ENCODE measurements around the gene HBQ1. TPM values are rescaled to one million over a fixed set of nuclear protein-coding genes. Genes with fewer than 3 reads are reported as not detected.
"Not testable (repeated sequence)": the region's sequence is repeated elsewhere in the genome, so short reads cannot be mapped to it uniquely, and the experiment has no call there.

HBQ1 gene
- polyA plus RNA-seq, 3 donors, result 0.67 to 0.98 (median 0.78) TPM

DNA sequence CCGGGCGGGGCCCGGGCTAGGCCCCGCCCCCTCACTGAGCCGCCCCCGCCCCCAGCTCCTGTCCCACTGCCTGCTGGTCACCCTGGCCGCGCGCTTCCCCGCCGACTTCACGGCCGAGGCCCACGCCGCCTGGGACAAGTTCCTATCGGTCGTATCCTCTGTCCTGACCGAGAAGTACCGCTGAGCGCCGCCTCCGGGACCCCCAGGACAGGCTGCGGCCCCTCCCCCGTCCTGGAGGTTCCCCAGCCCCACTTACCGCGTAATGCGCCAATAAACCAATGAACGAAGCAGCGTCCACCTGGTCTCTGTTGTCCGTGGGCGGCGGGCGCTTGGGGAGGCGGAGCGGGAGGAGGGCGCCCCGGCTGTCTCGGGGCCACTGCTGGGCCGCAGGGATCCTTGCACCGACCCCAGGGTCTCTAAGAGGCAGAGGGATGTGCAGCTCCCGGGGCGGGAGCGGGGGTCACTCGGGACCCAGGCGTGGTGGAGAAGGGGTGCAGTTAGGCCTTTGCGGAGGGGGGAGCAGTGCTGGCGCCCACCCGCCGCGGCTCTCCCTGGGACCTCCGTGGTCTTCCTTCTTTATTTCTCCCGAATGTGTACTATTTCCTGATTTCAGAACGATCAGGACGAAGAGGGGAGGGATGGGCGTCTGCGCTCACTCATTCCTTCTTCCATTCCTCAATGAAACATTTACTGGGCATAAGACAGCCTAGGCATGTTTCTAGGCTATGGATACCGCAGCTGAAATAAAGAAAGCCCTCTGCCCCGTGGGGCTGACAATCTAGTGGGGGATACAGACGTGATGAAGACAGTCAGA is 25.8 kb upstream of the HBQ1 start:
- DNase-seq (ENCODE audit: extremely low read depth in 1 of 11, low read depth in 9 of 11, low spot score in 4 of 11), result peak in 1 of 11 donors; percentile 30

- no peak for DNase-seq (ENCODE audit: extremely low read depth in 1 of 11, low read depth in 9 of 11, low spot score in 4 of 11)
Observed at GRCh38 chr16:155031-155398, 25.2 kb upstream of the HBQ1 start.

GRCh38 chr16:159136-159849 is 21.0 kb upstream of the HBQ1 start:
- no peak for DNase-seq (ENCODE audit: extremely low read depth in 1 of 11, low read depth in 9 of 11, low spot score in 4 of 11)

- DNase-seq (ENCODE audit: extremely low read depth in 1 of 11, low read depth in 9 of 11, low spot score in 4 of 11), result not testable (repeated sequence)
Observed at GRCh38 chr16:160242-160641, 20.0 kb upstream of the HBQ1 start.

GRCh38 chr16:160691-161190 is 19.5 kb upstream of the HBQ1 start:
- DNase-seq (ENCODE audit: extremely low read depth in 1 of 11, low read depth in 9 of 11, low spot score in 4 of 11), result no peak

- no peak for DNase-seq (ENCODE audit: extremely low read depth in 1 of 11, low read depth in 9 of 11, low spot score in 4 of 11)
Observed at GRCh38 chr16:162271-162991, 17.8 kb upstream of the HBQ1 start.

DNA sequence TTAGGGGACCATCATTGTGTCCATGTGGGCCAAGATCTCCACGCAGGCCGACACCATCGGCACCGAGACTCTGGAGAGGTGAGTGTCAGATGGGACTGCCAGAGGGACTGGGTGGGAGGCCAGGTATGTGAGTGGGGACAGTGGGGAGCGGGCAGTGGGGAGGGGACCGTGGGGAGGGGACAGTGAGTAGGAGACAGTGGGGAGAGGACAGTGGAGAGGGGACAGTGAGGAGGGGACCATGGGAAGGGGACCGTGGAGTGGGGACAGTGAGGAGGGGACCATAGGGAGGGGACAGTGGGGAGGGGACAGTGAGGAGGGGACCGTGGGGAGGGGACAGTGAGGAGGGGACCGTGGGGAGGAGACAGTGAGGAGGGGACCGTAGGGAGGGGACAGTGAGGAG is 17.1 kb upstream of the HBQ1 start:
- not testable (repeated sequence) for DNase-seq (ENCODE audit: extremely low read depth in 1 of 11, low read depth in 9 of 11, low spot score in 4 of 11)

DNA sequence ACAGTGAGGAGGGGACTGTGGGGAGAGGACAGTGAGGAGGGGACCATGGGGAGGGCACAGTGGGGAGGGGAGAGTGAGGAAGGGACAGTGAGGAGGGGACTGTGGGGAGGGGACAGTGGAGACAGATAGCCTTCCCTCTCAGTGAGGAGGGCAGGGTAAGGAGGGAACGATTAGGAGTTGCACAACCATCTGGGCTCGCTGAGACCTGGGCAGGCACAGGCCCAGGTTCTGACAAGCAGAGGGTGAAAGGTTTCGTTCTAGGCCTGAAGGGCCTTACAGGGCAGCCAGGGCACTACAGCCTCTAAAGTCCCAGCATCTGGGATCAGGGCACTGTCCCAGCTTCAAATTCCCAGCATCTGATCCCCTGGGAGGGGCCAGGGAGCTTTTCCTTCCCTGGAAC is 16.6 kb upstream of the HBQ1 start:
- DNase-seq (ENCODE audit: extremely low read depth in 1 of 11, low read depth in 9 of 11, low spot score in 4 of 11), result not testable (repeated sequence)

- not testable (repeated sequence) for DNase-seq (ENCODE audit: extremely low read depth in 1 of 11, low read depth in 9 of 11, low spot score in 4 of 11)
Observed at GRCh38 chr16:164134-164823, 16.0 kb upstream of the HBQ1 start.

DNA sequence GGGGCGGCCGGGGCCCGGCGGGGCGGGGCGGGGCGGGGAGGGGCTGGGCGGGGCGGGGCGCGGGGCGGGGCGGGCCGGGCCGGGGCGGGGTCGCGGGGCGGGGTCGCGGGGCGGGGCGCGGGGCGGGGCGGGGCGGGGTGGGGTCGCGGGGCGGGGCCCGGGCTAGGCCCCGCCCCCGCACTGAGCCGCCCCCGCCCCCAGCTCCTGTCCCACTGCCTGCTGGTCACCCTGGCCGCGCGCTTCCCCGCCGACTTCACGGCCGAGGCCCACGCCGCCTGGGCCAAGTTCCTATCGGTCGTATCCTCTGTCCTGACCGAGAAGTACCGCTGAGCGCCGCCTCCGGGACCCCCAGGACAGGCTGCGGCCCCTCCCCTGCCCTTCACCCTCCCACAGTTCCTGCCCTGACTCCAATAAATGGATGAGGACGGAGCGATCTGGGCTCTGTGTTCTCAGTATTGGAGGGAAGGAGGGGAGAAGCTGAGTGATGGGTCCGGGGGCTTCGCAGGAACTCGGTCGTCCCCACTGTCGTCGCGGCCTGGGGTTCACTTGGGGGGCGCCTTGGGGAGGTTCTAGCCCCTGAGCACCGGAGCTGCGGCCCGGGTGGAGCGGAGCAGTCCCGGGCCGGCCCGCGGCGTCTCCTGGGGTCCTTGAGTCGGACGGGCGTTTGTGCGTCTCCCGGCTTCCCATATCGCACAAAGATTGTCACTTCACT is 15.3 kb upstream of the HBQ1 start:
- no peak for DNase-seq (ENCODE audit: extremely low read depth in 1 of 11, low read depth in 9 of 11, low spot score in 4 of 11)

DNA sequence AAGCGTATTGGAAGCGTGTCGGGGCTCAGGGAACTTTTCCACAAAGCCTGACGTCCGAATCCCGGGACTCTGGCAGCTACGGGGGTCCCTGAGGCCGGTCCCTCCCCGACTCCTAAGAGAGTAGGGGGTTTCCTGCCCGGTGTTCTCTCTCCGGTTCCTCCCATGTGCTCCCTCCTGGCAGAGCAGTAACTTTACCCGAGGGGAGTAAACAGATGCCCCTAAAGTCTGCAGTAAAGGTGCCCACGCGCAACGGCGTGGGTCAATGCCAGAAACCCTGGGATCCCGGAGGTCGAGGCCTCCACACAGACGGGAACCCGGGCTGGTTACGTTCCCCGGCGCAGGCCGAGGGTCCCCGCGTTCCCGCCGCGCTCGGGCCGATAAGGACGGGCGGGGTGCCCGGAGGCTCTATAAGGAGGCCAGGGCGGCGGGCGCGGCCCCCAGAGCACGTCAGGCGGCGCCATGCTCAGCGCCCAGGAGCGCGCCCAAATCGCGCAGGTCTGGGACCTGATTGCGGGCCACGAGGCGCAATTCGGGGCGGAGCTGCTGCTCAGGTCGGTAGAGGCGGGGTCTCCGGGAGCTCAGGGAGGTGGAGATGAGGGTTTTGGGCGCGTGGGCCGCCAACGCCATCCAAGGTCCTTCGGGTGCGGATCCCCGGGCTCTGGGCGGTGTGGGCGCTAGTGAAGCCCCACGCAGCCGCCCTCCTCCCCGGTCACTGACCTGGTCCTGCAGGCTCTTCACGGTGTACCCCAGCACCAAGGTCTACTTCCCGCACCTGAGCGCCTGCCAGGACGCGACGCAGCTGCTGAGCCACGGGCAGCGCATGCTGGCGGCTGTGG is 14.5 kb upstream of the HBQ1 start, which contains the start of gene HBM:
Gene HBM, plus strand, starts transcription at position 440 of the 836 bp plus-strand sequence. Its CDS starts 20 bp downstream, at position 460.
- no peak for DNase-seq (ENCODE audit: extremely low read depth in 1 of 11, low read depth in 9 of 11, low spot score in 4 of 11)

- DNase-seq (ENCODE audit: extremely low read depth in 1 of 11, low read depth in 9 of 11, low spot score in 4 of 11), result no peak
Observed at GRCh38 chr16:166375-167121, 13.7 kb upstream of the HBQ1 start.

- no peak for DNase-seq (ENCODE audit: extremely low read depth in 1 of 11, low read depth in 9 of 11, low spot score in 4 of 11)
Observed at GRCh38 chr16:167122-167690, 13.1 kb upstream of the HBQ1 start.

DNA sequence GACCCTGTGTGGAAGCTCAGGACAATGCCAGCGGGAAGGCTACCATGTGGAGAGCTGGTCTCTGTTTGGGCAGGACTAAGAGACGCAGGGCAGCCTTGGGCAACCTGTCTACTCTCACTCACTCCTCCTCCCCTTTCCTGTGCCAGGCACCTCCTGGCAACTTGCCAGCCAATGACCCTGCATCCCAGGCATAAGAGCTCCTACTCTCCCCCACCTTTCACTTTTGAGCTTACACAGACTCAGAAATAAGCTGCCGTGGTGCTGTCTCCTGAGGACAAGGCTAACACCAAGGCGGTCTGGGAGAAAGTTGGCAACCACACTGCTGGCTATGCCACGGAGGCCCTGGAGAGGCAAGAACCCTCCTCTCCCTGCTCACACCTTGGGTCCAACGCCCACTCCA is 11.8 kb upstream of the HBQ1 start:
- DNase-seq (ENCODE audit: extremely low read depth in 1 of 11, low read depth in 9 of 11, low spot score in 4 of 11), result no peak

DNA sequence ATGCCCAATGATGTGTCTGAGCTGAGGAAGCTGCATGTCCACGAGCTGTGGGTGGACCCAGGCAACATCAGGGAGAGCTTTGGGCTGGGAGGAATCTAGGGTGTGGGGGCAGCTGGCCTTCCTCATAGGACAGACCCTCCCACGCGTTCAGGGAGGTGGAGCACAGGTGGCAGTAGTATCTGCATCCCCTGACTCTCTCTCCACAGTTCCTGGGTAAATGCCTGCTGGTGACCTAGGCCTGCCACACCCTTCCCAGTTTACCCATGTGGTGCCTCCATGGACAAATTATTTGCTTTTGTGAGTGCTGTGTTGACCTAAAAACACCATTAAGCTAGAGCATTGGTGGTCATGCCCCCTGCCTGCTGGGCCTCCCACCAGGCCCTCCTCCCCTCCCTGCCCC is 11.2 kb upstream of the HBQ1 start:
- no peak for DNase-seq (ENCODE audit: extremely low read depth in 1 of 11, low read depth in 9 of 11, low spot score in 4 of 11)

DNA sequence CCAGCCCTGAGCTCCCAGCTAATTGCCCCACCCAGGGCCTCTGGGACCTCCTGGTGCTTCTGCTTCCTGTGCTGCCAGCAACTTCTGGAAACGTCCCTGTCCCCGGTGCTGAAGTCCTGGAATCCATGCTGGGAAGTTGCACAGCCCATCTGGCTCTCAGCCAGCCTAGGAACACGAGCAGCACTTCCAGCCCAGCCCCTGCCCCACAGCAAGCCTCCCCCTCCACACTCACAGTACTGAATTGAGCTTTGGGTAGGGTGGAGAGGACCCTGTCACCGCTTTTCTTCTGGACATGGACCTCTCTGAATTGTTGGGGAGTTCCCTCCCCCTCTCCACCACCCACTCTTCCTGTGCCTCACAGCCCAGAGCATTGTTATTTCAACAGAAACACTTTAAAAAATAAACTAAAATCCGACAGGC is 10.2 kb upstream of the HBQ1 start:
- not testable (repeated sequence) for DNase-seq (ENCODE audit: extremely low read depth in 1 of 11, low read depth in 9 of 11, low spot score in 4 of 11)

- DNase-seq (ENCODE audit: extremely low read depth in 1 of 11, low read depth in 9 of 11, low spot score in 4 of 11), result no peak
Observed at GRCh38 chr16:170788-171187, 9.5 kb upstream of the HBQ1 start.

Measured in renal cortex interstitium (tissue), 11 donors.